Measurements from ENCODE around the gene STRBP. TPM values are rescaled to one million over a fixed set of nuclear protein-coding genes. Genes with fewer than 3 reads are reported as not detected.

Gene STRBP
- total and polyA plus RNA-seq, 2 experiments from 2014 or later: 1.4 to 2.5 TPM

GRCh38 chr9:123091459-123091858 lies 176.9 kb downstream of the STRBP start:
- Histone ChIP-seq H2AFZ (no peak overlapping the region), H4K20me1 (ENCODE audit: insufficient read depth) (no peaks in the 10 kb centered on the region), H3K27ac (no peak overlapping the region), H3K36me3 (ENCODE audit: low read depth) (peaks cover 13% of the 10 kb centered on the region), H3K9me3 (ENCODE audit: low read depth) (no peaks in the 10 kb centered on the region), H3K4me1 (ENCODE audit: insufficient read depth) (no peaks in the 10 kb centered on the region), H3K4me2 (ENCODE audit: unreplicated experiment) (no peak overlapping the region), H3K27me3 (replicated peaks; ENCODE audit: insufficient read depth) (no peaks in the 10 kb centered on the region), H3K9ac (no peak overlapping the region), H3K9me2 (ENCODE audit: insufficient read depth) (no peaks in the 10 kb centered on the region), H3K79me2 (ENCODE audit: insufficient read depth) (no peaks in the 10 kb centered on the region), H3F3A (ENCODE audit: insufficient read depth) (no peaks in the 10 kb centered on the region), H3K4me3 (no peak overlapping the region)
- in situ Hi-C loops (cut with MboI): no loop called here
- no peak for DNase-seq
- 83 to 85% methylated on average over 2 of the region's 2 CpGs for WGBS, 2 experiments (ENCODE audit: low coverage in 1 of 2, low lambda C conversion rate in 2 of 2, missing lambda C conversion rate in 2 of 2)
- no peak for TF ChIP-seq EZH2 (IDR thresholded peaks at IDR 0.05; ENCODE audit: insufficient read depth, poor library complexity, severe bottlenecking)
- TF ChIP-seq EZH2phosphoT487 (IDR thresholded peaks at IDR 0.05; ENCODE audit: insufficient read depth, low read depth): no peak

- Histone ChIP-seq H2AFZ (no peak overlapping the region), H3K79me2 (ENCODE audit: insufficient read depth) (no peaks in the 10 kb centered on the region), H3K4me1 (ENCODE audit: insufficient read depth) (no peaks in the 10 kb centered on the region), H3K27me3 (replicated peaks; ENCODE audit: insufficient read depth) (no peaks in the 10 kb centered on the region), H4K20me1 (ENCODE audit: insufficient read depth) (no peaks in the 10 kb centered on the region), H3K27ac (no peak overlapping the region), H3K4me2 (ENCODE audit: unreplicated experiment) (no peak overlapping the region), H3K36me3 (ENCODE audit: low read depth) (peaks cover 12% of the 10 kb centered on the region), H3K9me2 (ENCODE audit: insufficient read depth) (no peaks in the 10 kb centered on the region), H3K9me3 (ENCODE audit: low read depth) (no peaks in the 10 kb centered on the region), H3K9ac (no peak overlapping the region), H3F3A (ENCODE audit: insufficient read depth) (no peaks in the 10 kb centered on the region), H3K4me3 (no peak overlapping the region)
- 96 to 97% methylated on average over 2 of the region's 2 CpGs for WGBS, 2 experiments (ENCODE audit: low coverage in 1 of 2, low lambda C conversion rate in 2 of 2, missing lambda C conversion rate in 2 of 2)
- in situ Hi-C loops (cut with MboI): no loop called here
- no peak for DNase-seq
- TF ChIP-seq EZH2 (IDR thresholded peaks at IDR 0.05; ENCODE audit: insufficient read depth, poor library complexity, severe bottlenecking) (no peak), EZH2phosphoT487 (IDR thresholded peaks at IDR 0.05; ENCODE audit: insufficient read depth, low read depth) (no peak)
These were observed 177.4 kb downstream of the STRBP start for GRCh38 chr9:123090956-123091355.

- H3F3A ChIP-seq (ENCODE audit: insufficient read depth): no peaks in the 10 kb centered on the region
- peaks cover 9% of the 10 kb centered on the region for H3K36me3 ChIP-seq (ENCODE audit: low read depth)
- TF ChIP-seq EZH2 (IDR thresholded peaks at IDR 0.05; ENCODE audit: insufficient read depth, poor library complexity, severe bottlenecking) (no peak), EZH2phosphoT487 (IDR thresholded peaks at IDR 0.05; ENCODE audit: insufficient read depth, low read depth) (no peak)
- H4K20me1 ChIP-seq (ENCODE audit: insufficient read depth): no peaks in the 10 kb centered on the region
- no peaks in the 10 kb centered on the region for H3K79me2 ChIP-seq (ENCODE audit: insufficient read depth)
- H3K4me3 ChIP-seq: no peak overlapping the region
- no peak overlapping the region for H3K27ac ChIP-seq
- no peak overlapping the region for H3K9ac ChIP-seq
- no peak for DNase-seq
- no peak overlapping the region for H2AFZ ChIP-seq
- in situ Hi-C loops (cut with MboI): no loop called here
- H3K27me3 ChIP-seq (replicated peaks; ENCODE audit: insufficient read depth): no peaks in the 10 kb centered on the region
- 92 to 93% methylated on average over 8 of the region's 8 CpGs for WGBS, 2 experiments (ENCODE audit: low coverage in 1 of 2, low lambda C conversion rate in 2 of 2, missing lambda C conversion rate in 2 of 2)
- H3K9me3 ChIP-seq (ENCODE audit: low read depth): no peaks in the 10 kb centered on the region
- H3K4me2 ChIP-seq (ENCODE audit: unreplicated experiment): no peak overlapping the region
- H3K4me1 ChIP-seq (ENCODE audit: insufficient read depth): no peaks in the 10 kb centered on the region
- no peaks in the 10 kb centered on the region for H3K9me2 ChIP-seq (ENCODE audit: insufficient read depth)
These were observed 178.0 kb downstream of the STRBP start for GRCh38 chr9:123090198-123090896.

GRCh38 chr9:123089790-123090189 lies 178.6 kb downstream of the STRBP start:
- Histone ChIP-seq H3K27me3 (replicated peaks; ENCODE audit: insufficient read depth) (no peaks in the 10 kb centered on the region), H2AFZ (no peak overlapping the region), H3K4me1 (ENCODE audit: insufficient read depth) (no peaks in the 10 kb centered on the region), H3K4me3 (no peak overlapping the region), H3K36me3 (ENCODE audit: low read depth) (peaks cover 8% of the 10 kb centered on the region), H4K20me1 (ENCODE audit: insufficient read depth) (no peaks in the 10 kb centered on the region), H3K9me2 (ENCODE audit: insufficient read depth) (no peaks in the 10 kb centered on the region), H3K9ac (no peak overlapping the region), H3K79me2 (ENCODE audit: insufficient read depth) (no peaks in the 10 kb centered on the region), H3F3A (ENCODE audit: insufficient read depth) (no peaks in the 10 kb centered on the region), H3K4me2 (ENCODE audit: unreplicated experiment) (no peak overlapping the region), H3K9me3 (ENCODE audit: low read depth) (no peaks in the 10 kb centered on the region), H3K27ac (no peak overlapping the region)
- DNase-seq: no peak
- in situ Hi-C loops (cut with MboI): no loop called here
- no peak for TF ChIP-seq EZH2phosphoT487 (IDR thresholded peaks at IDR 0.05; ENCODE audit: insufficient read depth, low read depth)
- TF ChIP-seq EZH2 (IDR thresholded peaks at IDR 0.05; ENCODE audit: insufficient read depth, poor library complexity, severe bottlenecking): no peak
- 98 to 99% methylated on average over 5 of the region's 5 CpGs for WGBS, 2 experiments (ENCODE audit: low coverage in 1 of 2, low lambda C conversion rate in 2 of 2, missing lambda C conversion rate in 2 of 2)
